ENCODE data around the gene RHOH. TPM values are rescaled to one million over a fixed set of nuclear protein-coding genes. Genes with fewer than 3 reads are reported as not detected.

RHOH gene
- total and polyA plus RNA-seq, 9 of the 15 experiments (the other 6 are each of a cell fraction or from before 2014, with no cell fraction given): 14.3 to 37.7 (median 23.2) TPM

GRCh38 chr4:40201898-40202297, 5.1 kb downstream of the RHOH start:
- H3K27me3 ChIP-seq (ENCODE audit: control insufficient read depth in 2 of 2, insufficient read depth in 2 of 2, low read length in 2 of 2): no peaks in the 10 kb centered on the region
- peaks cover 98% of the 10 kb centered on the region for H3K79me2 ChIP-seq (ENCODE audit: control insufficient read depth, insufficient read depth, low read length)
- peak overlapping the region in 1 of 2 experiments; percentile 83; a peak in 1 of 4 replicates for H3K9ac ChIP-seq (ENCODE audit: insufficient read depth in 1 of 2, low read depth in 2 of 2, low read length in 2 of 2)
- FAIRE-seq (no peak), ATAC-seq (no peak), DNase-seq (ENCODE audit: extremely low read depth in 1 of 4, low spot score in 3 of 4) (no peak)
- H3K36me3 ChIP-seq (ENCODE audit: control insufficient read depth, insufficient read depth, low read length): no peaks in the 10 kb centered on the region
- no peaks in the 10 kb centered on the region for H3K9me1 ChIP-seq (ENCODE audit: control insufficient read depth, insufficient read depth, low read length)
- WGBS (ENCODE audit: insufficient coverage, low coverage, missing lambda C conversion rate): 85% methylated on average over 4 of the region's 4 CpGs
- POLR2A ChIA-PET: interaction anchor here (0.6 kb wide), 1 partner anchor 20 kb away, joined by 3 read pairs; no protein-coding TSS in a partner anchor
- no peak overlapping the region; the same call in 1 of the 2 replicates for H3K4me2 ChIP-seq (ENCODE audit: insufficient read depth, low read length)
- no peaks in the 10 kb centered on the region for H3K9me3 ChIP-seq (replicated peaks; ENCODE audit: control insufficient read depth, insufficient read depth, low read depth, low read length)
- no peak overlapping the region for H2AFZ ChIP-seq (ENCODE audit: low read depth, low read length)
- CTCF ChIA-PET (ENCODE audit: low intra/inter-chr PET ratio): no interaction called here
- intact Hi-C loops (cut with micrococcal nuclease) (loop anchor here (2.0 kb wide), 2 partner anchors 51 to 145 kb away; partner anchors contain the start of gene N4BP2), in situ Hi-C loops (cut with MboI) (no loop called here)
- no peak overlapping the region for H3K4me3 ChIP-seq
- no TSS peak for BruUV-seq (replicated peaks)
- peak overlapping the region; percentile 85 for H3K27ac ChIP-seq (ENCODE audit: extremely low read depth, low read depth, low read length)
- peaks cover 30 to 43% of the 10 kb centered on the region in 2 experiments; a peak in 4 of 5 replicates for H3K4me1 ChIP-seq (replicated peaks in 1 of 2; ENCODE audit: control insufficient read depth in 2 of 2, insufficient read depth in 2 of 2, low read length in 2 of 2)
- no peaks in the 10 kb centered on the region for H4K20me1 ChIP-seq (replicated peaks; ENCODE audit: control insufficient read depth, insufficient read depth, low read length)
- TF ChIP-seq THRB (CRISPR knock-in tag; conservative IDR thresholded peaks at IDR 0.05) (no peak), SMAD4 (CRISPR knock-in tag; conservative IDR thresholded peaks at IDR 0.05) (peak; percentile 31; the same call in 1 of the 2 replicates), XRCC3 (IDR thresholded peaks at IDR 0.05) (no peak), U2AF2 (optimal IDR thresholded peaks at IDR 0.05; ENCODE audit: low read depth, low read length) (no peak), THRA (IDR thresholded peaks at IDR 0.05) (no peak), MCM3 (IDR thresholded peaks at IDR 0.05) (no peak), EZH2 (IDR thresholded peaks at IDR 0.05; ENCODE audit: borderline replicate concordance, low read depth, low read length) (no peak), HNRNPUL1 (IDR thresholded peaks at IDR 0.05; ENCODE audit: low read length) (no peak), RBM39 (optimal IDR thresholded peaks at IDR 0.05; ENCODE audit: low read depth, low read length) (no peak), BHLHE40 (IDR thresholded peaks at IDR 0.05; ENCODE audit: low read length) (no peak), HCFC1 (IDR thresholded peaks at IDR 0.05; ENCODE audit: low read depth, low read length) (no peak), SFPQ (IDR thresholded peaks at IDR 0.05; ENCODE audit: low read depth, low read length) (no peak), RHOXF2B (CRISPR knock-in tag; conservative IDR thresholded peaks at IDR 0.05) (no peak), KAT8 (IDR thresholded peaks at IDR 0.05; ENCODE audit: low read depth) (no peak), DMBX1 (CRISPR knock-in tag; IDR thresholded peaks at IDR 0.05; ENCODE audit: borderline replicate concordance) (peak; percentile 22; the same call in 1 of the 2 replicates), MTA1 (IDR thresholded peaks at IDR 0.05; ENCODE audit: borderline replicate concordance) (no peak), SUPT5H (IDR thresholded peaks at IDR 0.05) (no peak), NR3C1 (CRISPR knock-in tag; IDR thresholded peaks at IDR 0.05) (no peak), ZNF395 (CRISPR knock-in tag; IDR thresholded peaks at IDR 0.05) (0 out of 2 replicates have a peak, but pooled peaks have one; percentile 28), IRF2 (CRISPR knock-in tag; IDR thresholded peaks at IDR 0.05) (no peak)

Measured in K562 (cell line).